K562 (cell line): ENCODE results near the gene WT1.

Experiments used
- ASH1L ChIP-seq: fragments of 450-650 bp; IDR thresholded peaks from 2 replicates; pipeline ENCODE4 v1.6.1; 2018; ENCODE audit warnings: borderline replicate concordance, mild to moderate bottlenecking, low read depth; ENCODE audit not compliant: partially characterized antibody
- CTCF ChIP-seq, 3 experiments: IDR thresholded peaks in 2 of 3; conservative IDR thresholded peaks in 1 of 3; 2 replicates each; pipeline ENCODE4 v1.5.1; 2011 to 2012; ENCODE audit warnings: low read length in 3 of 3, mild to moderate bottlenecking in 3 of 3, control low read depth in 2 of 3, improper control_type of control experiment in 1 of 3, inconsistent platforms in 1 of 3, low read depth in 1 of 3, mixed read lengths in 1 of 3, moderate library complexity in 1 of 3; ENCODE audit not compliant: insufficient read depth in 2 of 3
- HNRNPK ChIP-seq: fragments of 200-400 bp; formaldehyde crosslinking; IDR thresholded peaks from one replicate; pipeline ENCODE4 v1.6.1; 2018; ENCODE audit warnings: mild to moderate bottlenecking, low read depth, low read length; ENCODE audit not compliant: poor library complexity, severe bottlenecking
- POLR2AphosphoS2 ChIP-seq: IDR thresholded peaks from 2 replicates; pipeline ENCODE4 v1.6.1; 2012; ENCODE audit warnings: low read length, improper control_type of control experiment
- RBBP5 ChIP-seq: fragments of 200-600 bp; sonication (generic); IDR thresholded peaks from 2 replicates; pipeline ENCODE4 v1.6.1; 2012; ENCODE audit warnings: borderline replicate concordance, mild to moderate bottlenecking, low read length, control low read depth, inconsistent platforms; ENCODE audit not compliant: insufficient read depth, poor library complexity, severe bottlenecking
- SRF ChIP-seq, 2 experiments: fragments of 250-450, 450-650 bp in 1 of 2; sonication (Bioruptor Pico) in 1 of 2; sonication (generic) in 1 of 2; formaldehyde crosslinking; IDR thresholded peaks; 2 replicates each; pipeline versions ENCODE4 v1.5.0 to v1.5.1; 2020 to 2022; ENCODE audit warnings: mild to moderate bottlenecking in 1 of 2, missing genetic modification reagents in 1 of 2

DNA sequence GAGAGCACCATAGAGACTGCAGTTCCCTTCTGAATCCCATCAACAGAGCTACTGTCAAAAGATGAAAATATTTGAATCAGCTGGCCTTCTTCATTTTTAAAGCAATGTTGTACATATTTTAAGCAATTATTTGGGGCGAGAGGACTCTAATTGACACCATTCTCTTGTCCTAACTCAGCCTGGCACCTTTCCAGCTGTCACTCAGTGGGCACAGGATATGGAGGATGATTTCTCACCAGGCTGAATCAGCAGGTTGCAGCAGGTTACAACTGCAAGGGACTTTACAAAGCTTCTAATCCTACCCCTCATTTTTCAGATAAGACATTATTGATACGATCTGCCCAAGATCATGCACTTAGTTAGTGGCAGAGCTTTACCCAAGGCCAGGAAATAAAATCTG is 11.9 kb upstream of the WT1 start:
- TF ChIP-seq CTCF (IDR thresholded peaks at IDR 0.05 in 2 of 3, conservative IDR thresholded peaks at IDR 0.05 in 1 of 3; ENCODE audit: insufficient read depth in 2 of 3, low read depth in 1 of 3, low read length in 3 of 3), result no peak
- no peak for TF ChIP-seq SRF (CRISPR knock-in tag; IDR thresholded peaks at IDR 0.05)
- TF ChIP-seq HNRNPK, result no peak
- no peak for TF ChIP-seq ASH1L
- no peak for TF ChIP-seq RBBP5
- no peak for TF ChIP-seq POLR2AphosphoS2
